GM12892 (cell line): Measurements from ENCODE around the gene TMEM106C.

Source experiments
- POLR2A ChIP-seq: IDR thresholded peaks from 2 replicates; pipeline ENCODE4 v1.6.1; 2011; ENCODE audit warnings: low read depth, low read length, control low read depth
- POLR2AphosphoS5 ChIP-seq: IDR thresholded peaks from 2 replicates; pipeline ENCODE4 v1.6.1; 2011; ENCODE audit warnings: low read depth, low read length, control low read depth
- TAF1 ChIP-seq: IDR thresholded peaks from 2 replicates; pipeline ENCODE4 v1.6.1; 2011; ENCODE audit warnings: low read depth, mild to moderate bottlenecking, control low read depth, low read length, borderline replicate concordance

DNA sequence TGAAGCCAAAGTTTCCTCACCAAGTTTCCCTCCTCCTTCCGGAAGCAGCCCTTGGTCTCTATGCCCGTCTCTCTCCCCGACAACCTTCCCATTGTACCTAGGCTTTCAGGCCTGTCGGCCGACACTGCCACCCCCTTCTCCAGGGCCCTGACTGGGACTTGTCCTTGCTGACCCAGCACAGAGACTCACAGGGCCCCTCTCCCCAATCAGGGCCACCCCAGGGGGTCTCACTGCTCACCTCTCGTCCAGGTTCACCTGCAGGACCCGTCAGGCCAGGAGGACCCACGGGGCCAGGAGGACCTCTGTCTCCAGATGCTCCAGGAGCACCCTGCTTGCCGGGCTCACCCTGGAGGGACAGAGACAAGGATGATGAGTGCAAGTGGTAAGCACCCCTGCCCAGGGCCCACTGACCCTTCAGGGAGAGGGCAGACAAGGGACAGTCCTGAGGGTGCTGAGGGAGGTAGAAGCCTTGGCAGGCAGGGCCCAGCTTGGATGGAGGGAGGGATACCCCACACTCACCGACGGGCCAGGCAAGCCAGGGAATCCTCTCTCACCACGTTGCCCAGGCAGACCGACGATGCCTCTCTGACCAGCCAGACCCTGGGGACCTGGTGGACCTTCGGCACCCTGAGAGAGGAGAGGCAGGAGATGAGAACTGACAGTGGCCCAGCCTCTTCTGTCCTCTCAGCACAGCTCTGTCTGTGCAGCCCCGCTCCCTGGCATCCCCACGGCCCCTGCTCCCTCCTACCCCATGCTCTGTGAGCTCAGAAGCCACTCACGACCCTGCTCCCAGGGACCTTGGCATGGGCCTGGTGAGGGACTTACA, 14.6 kb downstream of the TMEM106C start:
- TF ChIP-seq POLR2A (no peak), POLR2AphosphoS5 (no peak), TAF1 (no peak)
